GM12873 (cell line): ENCODE data around the gene PRR18.

Experiments
- TF ChIP-seq, protein P1 (sequence below): IDR thresholded peaks from 2 replicates; pipeline ENCODE4 v1.5.1; 2012; ENCODE audit warnings: low read depth, mild to moderate bottlenecking, moderate library complexity, low read length, control low read depth; ENCODE audit not compliant: insufficient read depth; ENCODE audit errors: missing control alignments

The PRR18 gene

DNA sequence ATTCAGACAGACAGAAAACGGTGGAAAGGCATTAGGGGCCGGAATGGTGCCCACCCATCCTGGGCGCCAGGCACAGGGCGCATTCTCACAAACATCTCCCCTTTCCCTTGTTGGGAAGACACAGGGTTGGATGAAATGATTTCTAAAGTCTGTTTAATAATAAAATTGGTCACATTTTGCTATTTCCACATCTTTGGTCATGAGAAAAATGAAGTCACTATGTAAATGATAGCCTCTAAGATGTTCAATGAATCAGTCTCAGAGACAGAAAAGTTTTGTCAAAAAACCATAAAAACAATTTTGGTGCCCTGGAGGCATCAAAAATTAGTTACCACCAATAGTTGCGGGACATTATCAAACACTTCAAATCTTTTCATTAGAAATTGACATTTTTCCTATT lies 40.7 kb downstream of the PRR18 start:
- TF ChIP-seq, protein P1, sequence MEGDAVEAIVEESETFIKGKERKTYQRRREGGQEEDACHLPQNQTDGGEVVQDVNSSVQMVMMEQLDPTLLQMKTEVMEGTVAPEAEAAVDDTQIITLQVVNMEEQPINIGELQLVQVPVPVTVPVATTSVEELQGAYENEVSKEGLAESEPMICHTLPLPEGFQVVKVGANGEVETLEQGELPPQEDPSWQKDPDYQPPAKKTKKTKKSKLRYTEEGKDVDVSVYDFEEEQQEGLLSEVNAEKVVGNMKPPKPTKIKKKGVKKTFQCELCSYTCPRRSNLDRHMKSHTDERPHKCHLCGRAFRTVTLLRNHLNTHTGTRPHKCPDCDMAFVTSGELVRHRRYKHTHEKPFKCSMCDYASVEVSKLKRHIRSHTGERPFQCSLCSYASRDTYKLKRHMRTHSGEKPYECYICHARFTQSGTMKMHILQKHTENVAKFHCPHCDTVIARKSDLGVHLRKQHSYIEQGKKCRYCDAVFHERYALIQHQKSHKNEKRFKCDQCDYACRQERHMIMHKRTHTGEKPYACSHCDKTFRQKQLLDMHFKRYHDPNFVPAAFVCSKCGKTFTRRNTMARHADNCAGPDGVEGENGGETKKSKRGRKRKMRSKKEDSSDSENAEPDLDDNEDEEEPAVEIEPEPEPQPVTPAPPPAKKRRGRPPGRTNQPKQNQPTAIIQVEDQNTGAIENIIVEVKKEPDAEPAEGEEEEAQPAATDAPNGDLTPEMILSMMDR: no peak

DNA sequence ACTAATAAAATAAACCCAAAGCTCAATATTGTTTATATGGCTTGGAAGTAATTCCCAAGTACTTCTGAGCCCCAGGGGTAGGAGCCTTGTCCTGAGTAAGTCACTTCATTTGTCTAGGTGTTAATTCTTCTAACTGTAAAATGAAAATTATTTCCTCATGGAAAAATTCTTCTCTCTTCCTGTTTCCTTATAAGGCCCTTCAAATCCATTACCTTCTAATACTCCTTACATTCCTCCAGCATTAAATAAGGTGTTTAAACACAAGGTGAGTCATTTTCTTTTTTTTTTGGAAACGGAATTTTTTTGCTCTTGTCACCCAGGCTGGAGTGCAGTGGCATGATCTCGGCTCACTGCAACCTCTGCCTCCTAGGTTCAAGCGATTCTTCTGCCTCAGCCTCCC lies 41.9 kb downstream of the PRR18 start:
- TF ChIP-seq, protein P1: no peak

DNA sequence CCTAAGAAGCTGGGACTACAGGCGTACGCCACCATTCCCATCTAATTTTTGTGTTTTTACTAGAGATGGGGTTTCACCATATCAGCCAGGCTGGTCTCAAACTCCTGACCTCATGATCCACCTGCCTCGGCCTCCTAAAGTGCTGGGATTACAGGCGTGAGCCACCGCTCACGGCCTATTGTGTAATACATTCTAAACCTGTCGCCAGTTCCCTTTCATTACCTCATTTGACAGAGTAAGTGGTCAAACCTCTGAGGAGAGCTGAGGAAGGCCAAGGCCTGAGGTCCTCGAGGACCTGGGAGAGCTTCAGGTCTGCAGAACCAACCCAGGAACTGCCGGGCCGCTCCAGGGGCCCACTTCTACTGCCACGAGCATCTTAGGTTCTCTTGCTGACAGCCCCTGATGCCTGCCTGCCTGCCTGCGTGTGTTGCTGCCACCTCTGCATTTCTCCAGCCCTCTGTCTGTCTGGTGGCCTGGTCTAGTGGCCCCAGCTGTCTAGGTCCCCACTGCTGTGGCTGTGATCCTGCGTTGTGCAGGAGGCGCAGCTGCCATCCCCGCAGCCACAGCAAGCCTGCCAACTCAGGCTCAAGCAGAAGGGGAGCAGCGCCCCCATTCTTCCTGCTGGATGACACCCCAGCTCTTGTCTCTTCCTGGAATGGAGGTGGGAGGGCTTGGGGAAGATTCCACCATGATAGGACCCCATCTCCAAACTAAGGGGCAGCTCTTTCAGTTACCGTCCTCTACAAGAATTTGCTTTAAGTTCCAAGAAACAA lies 45.3 kb downstream of the PRR18 start:
- TF ChIP-seq, protein P1: no peak

DNA sequence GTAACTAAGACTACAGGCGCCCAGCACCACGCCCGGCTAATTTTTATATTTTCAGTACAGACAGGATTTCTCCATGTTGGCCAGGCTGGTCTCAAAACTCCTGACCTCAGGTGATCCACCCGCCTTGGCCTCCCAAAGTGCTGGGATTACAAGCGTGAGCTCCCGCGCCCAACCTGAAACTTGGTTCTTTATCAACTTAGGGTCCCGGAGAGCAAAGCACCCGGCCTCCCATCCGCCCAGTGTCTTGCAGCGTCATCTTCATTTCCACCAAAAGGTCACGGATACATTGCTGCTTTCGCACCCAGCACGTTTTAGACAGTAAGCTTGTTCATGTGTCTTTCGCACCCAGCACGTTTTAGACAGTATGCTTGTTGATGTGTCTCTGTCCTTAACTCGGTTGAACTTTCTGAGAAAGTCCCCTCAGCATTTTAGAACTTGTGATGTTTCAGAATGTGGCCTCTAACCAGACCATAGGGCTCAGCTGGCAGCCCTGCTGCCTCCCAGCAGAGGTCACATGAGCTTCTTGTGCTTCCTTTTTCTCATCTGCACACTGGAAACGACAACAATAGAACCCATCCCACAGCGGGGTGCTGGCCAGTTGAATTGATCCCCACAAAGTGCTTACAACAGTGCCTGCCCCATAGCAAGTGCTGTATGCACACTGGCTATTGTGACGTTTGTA lies 48.8 kb downstream of the PRR18 start:
- TF ChIP-seq, protein P1: no peak

DNA sequence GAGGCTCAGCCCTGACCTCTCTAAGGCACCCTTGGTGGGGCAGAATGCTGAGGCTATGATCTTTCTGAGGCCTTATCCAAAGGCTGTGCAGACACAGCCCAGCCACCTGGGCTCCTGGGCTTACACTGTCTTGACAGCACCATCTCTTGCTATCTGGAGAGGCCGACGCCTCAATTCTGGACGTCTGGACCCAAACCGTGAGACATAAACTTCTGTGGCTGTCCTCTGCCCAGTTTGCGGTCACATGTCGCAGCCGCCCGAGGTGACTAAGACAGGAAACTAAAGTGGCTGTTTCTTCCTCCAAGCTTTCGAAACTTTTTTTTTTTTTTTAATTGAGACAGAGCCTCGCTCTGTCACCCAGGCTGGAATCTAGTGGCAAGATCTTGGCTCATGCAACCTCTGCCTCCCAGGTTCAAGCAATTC lies 49.3 kb downstream of the PRR18 start:
- TF ChIP-seq, protein P1: no peak

DNA sequence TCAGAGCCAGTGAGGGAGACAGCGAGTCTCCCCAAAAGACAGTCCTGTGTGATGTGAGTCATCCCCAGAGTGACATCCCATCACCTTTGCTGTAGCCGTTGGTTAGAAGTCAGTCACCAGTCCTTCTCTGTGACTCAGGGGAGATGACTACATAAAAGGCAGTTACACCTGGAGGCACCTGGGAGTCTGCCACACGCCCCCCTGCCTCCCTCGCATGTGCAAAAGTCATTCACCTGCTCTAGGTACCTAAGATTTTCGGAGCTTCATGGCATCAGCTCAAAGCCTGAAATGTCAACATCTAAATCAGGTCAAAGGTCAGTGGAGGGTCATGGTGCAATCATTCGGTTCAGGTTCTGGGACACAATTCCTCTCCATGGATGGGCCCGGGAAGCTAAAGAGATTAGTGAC lies 50.3 kb downstream of the PRR18 start:
- TF ChIP-seq, protein P1: no peak
